NCI-H2029 treated with DMSO at 0.1 percent for 48 hours (cell line): ENCODE data around the gene HIVEP2.

Source experiments
- DNase-seq: peaks from one replicate; lab custom pipeline; 2025; lab: John Stamatoyannopoulos, UW

The HIVEP2 gene

DNA sequence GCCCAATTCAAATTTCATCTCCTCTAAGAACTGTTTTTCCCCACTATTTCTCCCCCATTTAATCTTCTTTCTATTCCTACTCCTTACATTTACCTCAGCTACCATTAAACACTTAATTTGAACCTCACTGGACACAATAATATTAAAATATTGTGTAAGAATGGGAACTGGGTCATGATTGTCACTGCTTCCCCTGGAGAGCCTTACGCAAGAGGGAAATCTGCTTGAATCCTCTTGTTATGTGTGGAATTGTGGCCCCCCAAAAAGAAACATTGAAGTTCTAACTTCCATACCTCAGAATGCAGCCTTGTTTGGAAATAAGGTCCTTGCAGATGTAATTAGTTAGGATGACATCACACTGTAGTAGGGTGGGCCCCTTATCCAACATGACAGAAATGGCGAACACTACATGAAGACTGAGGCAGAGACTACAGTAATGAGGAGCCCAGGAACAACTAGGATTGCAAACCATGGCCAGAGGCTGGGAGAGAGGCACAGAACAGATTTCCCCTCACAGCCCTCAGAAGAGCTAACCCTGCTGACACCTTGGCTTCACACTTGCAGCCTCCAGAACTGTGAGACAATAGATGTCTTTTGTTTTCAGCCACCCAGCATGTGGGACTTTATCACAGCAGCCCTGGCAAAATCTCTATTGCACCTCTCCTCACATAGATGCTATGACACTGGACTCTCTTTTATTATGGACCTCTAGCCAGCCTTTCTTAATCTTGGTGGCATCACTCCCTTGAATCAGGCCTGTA is 29.9 kb downstream of the HIVEP2 start:
- DNase-seq = no peak

DNA sequence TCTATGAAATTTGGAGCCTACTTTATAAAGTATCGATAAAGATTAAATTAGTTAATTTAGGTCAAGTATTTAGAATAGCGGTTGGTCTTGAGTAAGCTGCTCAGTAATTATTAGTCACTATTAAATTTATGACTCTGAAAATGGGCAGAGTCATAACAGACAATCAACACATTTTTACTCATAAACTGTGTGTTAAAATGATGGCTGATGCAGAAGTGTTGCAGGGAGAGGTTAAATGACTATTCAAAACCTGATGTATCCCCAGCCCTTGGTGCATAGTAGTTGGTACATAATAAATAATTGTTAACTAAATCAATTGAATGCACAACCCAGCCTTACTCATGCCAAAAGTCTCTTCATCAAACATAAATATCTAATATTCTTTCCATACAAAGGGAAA is 30.6 kb downstream of the HIVEP2 start:
- DNase-seq = no peak

DNA sequence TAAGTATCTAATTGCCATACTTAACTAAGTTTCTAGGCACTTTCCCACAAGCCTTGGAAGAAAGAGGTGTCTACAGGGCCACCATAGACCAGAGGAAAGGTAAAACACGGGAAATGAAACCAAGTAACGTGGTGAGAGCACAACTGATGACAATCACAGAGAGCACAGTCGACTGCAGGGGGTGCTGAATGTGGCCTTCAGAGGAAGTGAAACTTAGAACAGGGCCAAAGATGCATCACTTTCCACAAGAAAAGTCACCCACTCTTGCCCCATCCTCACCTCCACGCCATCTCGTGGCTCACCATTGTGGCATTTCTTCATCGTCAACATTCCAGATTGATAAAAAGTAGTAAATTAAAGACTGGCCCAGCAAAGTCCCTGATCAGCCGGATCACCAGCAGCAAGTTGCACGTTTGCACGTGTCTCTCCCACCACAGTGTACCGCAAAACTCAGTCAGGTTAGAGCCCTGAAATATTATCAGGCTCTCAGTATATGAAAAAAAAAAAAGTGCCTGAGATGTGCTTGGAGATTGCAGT is 31.4 kb downstream of the HIVEP2 start:
- DNase-seq = no peak

- DNase-seq = no peak
Observed at GRCh38 chr6:142913036-142913510, 31.9 kb downstream of the HIVEP2 start.

DNA sequence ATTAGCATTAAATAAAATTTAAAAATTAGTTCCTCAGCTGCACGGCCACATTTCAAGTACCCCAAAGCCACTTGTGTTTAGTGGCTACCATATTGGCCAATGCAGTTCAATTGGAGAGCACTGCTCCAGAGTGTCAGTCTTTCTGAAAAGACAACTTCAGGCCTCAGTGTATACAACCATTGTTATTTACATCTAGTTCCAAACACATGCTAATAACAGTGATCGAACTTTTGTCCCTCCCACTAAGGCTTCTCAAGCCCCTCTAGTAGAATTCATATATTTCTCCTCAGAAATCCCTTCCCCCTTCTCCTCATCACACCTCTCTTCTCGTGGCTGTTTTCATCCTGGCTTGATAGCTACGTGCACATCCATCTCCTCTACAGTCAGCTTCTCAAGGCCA is 32.9 kb downstream of the HIVEP2 start:
- DNase-seq = no peak

GRCh38 chr6:142911430-142911829 is 33.5 kb downstream of the HIVEP2 start:
- DNase-seq = no peak

- no peak for DNase-seq
Observed at GRCh38 chr6:142909686-142910085, 35.3 kb downstream of the HIVEP2 start.

DNA sequence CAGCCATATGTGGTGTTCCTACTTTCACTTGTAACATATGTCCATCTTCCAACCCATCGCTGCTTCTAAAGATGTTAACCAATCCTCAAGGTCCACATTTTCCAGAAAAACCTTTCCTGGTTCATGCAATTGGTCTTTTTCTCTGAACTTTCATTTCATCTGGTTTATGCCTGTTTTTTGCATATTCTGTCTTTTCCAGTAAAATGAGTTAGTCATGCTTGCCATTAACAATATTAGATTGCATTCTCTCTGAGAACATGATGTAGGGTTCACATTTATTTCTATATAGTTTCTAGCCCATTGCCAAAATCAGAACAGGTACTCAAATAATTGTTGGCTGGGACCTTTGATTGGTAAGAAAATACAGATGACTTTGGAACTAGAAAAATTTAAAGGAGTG is 36.7 kb downstream of the HIVEP2 start:
- DNase-seq = no peak

DNA sequence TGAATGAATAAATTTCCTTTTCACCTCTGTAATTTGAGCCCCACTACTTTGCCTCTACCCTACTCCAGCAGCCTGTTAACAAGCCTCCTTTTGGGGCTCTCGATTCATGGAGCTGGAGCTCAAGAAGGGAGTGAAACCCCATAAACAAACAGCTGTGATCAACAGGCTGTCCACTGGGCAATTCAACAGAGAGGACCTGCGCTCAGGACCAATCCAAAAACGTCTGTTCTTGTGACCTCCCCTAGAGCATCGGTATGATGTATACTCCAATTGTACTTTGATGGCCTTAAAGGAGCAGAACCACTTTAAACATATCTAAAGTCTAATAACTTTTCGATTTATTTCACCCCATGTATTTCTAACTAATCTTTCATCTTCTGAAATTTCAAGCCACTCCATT is 37.4 kb downstream of the HIVEP2 start:
- DNase-seq = no peak

DNA sequence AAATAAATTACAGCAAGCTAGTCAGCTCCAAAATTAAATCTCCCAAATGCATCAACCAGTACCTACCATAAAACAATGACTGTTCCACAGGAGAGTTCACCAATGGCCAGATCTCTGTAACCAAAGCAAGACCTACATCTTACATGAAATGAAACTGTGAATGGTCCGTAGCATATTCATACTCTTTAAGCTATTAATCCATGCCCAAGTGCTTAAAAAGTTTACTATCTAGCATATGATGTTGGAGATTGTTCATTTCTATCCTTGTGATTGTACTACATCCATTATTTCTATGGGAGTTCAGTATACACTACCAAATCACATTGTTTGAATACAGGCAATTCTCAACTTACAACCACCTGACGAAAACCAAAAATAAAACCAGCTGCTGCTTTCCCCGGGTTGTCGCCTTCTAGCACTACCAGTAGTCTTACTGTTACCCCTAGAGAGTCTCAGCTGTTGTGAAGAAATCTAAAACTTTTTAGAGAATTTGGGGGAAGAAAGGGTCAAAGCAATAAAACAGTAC is 38.0 kb downstream of the HIVEP2 start:
- no peak for DNase-seq

DNA sequence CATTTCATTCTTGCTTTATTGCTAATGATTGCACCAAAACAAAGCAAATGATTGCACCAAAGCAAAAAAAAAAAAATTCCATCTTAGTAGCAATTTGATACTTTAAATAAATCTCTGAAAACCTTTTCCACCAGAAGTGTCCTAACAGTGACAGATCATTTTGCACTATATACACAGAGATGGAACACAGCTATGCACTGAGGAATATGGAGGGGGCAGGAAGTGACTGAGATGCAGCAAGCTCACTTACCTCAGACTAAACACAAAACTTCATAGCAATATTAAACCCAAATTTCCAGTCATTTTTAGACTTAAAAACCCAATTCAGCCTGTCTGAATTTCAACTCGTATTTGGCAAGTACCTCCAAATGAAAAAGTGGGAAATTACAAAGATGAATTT is 41.2 kb downstream of the HIVEP2 start:
- no peak for DNase-seq

DNA sequence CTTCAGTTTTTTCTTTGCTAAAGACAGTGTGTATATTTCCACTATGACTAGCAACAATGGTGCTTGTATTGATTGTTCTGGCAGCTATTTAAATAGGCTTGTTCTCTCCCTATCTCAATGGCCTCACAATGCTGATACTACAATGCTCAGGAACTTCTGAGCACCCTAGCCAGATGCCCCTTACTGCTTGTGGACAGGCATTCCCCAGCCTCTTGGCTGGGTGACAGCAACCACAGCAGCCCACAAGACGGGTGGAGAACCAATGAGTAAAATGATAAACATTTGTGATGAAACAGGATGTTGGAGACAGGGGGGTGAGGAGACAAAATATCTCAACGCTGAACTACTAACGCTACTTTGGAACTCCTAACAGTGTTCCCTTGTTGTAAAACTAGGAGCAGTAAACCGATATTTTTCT is 42.3 kb downstream of the HIVEP2 start:
- DNase-seq = peak; percentile 58

DNA sequence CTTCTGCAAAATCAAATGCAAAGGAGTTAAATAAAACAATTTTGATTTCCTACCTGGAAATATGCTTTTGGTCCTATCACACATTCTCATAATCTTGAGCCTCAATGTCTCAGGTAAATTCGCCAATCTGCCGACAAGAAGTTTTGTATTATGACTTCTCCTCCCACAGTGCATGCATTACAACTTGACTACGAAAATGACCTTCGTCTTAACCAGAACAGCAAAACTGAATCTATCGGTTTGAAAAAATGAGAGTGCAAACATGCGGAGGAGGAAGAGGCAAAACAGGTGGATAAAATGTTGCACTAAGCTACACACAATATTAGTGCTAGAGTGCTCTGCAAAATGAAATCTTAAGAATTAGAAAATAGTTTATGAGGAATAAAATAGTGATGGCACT is 43.4 kb downstream of the HIVEP2 start:
- no peak for DNase-seq

GRCh38 chr6:142900227-142900971 is 44.6 kb downstream of the HIVEP2 start:
- no peak for DNase-seq

GRCh38 chr6:142898927-142899895 is 45.8 kb downstream of the HIVEP2 start:
- DNase-seq = no peak

- DNase-seq = no peak
Observed at GRCh38 chr6:142897659-142898058, 47.3 kb downstream of the HIVEP2 start.

- DNase-seq = no peak
Observed at GRCh38 chr6:142896732-142897131, 48.2 kb downstream of the HIVEP2 start.

GRCh38 chr6:142893088-142893487 is 51.9 kb downstream of the HIVEP2 start:
- DNase-seq = no peak

DNA sequence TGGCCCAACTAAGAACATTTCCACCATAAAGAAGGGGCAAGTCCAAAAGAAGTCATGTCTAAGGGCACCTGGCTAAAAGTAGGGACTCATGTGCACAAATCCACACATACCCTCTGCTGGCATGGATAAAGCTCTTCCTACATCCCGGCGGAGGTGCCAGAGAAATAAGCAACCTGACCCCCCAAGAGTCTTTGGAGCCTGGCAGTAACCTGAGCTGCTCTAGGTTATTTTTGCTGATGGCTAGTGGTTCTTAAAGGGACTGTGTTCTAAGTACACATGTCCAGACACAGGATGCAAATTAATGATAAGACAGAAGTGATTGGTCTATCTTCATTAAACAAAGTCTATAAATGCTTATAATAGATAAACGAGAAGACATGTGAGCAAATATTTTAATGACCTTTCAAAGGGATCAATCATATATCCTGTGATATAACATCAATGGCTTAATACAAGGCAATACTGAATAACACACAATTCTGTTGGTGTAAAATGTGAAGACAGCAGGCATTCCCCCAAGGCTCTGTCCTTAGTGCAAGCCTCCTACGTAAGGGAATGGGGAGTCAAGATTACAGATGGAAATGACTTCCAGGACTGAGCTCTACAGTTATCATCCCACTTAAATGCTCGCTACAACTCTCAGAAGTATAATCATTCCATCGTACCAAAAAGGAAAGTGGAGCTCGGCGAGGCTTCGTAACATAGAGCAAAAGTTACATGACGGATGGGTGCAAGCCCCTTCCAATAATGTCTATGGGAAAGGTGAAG is 52.5 kb downstream of the HIVEP2 start:
- no peak for DNase-seq

GRCh38 chr6:142891454-142891853 is 53.5 kb downstream of the HIVEP2 start:
- no peak for DNase-seq

DNA sequence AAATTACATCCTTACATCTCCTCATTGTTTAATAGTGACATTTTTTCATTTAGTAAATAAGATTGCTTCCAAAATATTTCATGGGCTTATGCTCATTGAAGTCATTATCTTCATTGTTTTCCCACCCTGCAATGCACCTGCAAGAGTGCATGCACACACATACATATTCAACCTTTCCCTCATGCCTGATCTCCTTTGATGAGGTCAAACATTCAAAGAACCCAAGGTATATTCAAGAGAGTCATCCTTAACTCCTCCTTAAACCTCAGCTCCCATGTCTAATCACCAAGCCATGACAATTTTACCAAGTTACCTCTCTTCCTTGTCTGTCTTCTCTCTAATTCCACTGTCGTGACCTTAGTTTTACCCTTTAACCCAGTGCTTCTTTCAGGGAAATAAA is 56.5 kb downstream of the HIVEP2 start:
- DNase-seq = no peak
